Bone marrow (tissue), 2 donors: ENCODE measurements around the gene RBM42.
"Not testable (repeated sequence)": the region's sequence is repeated elsewhere in the genome, so short reads cannot be mapped to it uniquely, and the experiment has no call there.

Experiments used
- DNase-seq, 2 donors: peaks; one replicate each; lab custom pipeline; 2025; lab: John Stamatoyannopoulos, UW

Gene RBM42

DNA sequence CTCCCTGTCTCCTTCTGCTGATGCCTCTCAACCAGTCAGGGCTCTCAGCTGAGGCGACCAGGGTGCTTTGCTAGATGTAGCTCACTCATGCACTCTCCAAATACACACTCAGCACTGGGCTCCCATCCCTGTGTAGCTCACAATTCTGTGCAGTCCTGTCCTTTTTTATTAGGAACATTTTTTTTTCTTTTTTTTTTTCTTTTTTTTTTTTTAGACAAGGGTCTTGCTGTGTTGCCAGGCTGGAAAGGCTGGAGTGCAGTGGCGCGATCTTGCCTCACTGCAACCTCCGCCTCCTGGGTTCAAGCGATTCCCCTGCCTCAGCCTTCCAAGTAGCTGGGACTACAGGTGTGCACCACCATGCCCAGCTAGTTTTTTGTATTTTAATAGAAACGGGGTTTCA is 26.0 kb downstream of the RBM42 start:
- not testable (repeated sequence) for DNase-seq

DNA sequence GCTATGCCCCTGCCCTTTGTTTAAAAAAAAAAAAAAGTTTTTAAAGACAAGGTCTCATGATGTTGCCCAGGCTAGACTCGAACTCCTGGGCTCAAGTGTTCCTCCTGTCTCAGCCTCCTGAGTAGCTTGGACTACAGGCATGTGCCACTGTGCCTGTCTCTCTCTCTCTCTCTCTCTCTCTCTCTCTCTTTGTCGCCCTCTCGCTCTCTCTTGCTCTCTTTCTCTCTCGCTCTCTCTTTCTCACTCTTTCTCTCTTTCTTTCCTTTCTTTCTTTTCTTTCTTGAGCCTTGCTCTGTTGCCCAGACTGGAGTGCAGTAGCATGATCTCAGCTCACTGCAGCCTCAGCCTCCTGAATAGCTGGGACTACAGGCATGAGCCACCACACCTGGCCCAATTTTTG is 26.8 kb downstream of the RBM42 start:
- DNase-seq, result no peak

DNA sequence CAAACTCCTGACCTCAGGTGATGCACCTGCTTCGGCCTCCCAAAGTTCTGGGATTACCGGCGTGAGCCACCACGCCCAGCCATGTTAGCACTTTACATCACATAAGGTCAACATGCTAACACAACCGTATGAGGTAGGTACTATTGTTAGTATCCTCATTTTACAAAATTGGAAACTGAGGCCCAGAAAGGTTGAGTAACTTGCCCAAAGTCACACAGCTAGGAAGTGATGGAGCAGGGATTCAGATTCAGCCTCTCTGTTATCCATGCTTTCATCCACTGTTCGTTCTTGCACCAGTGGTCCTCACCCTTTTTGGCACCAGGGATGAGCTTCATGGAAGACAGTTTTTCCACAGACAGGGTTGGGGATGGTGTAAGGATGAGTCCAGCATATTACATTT is 27.9 kb downstream of the RBM42 start:
- no peak for DNase-seq

DNA sequence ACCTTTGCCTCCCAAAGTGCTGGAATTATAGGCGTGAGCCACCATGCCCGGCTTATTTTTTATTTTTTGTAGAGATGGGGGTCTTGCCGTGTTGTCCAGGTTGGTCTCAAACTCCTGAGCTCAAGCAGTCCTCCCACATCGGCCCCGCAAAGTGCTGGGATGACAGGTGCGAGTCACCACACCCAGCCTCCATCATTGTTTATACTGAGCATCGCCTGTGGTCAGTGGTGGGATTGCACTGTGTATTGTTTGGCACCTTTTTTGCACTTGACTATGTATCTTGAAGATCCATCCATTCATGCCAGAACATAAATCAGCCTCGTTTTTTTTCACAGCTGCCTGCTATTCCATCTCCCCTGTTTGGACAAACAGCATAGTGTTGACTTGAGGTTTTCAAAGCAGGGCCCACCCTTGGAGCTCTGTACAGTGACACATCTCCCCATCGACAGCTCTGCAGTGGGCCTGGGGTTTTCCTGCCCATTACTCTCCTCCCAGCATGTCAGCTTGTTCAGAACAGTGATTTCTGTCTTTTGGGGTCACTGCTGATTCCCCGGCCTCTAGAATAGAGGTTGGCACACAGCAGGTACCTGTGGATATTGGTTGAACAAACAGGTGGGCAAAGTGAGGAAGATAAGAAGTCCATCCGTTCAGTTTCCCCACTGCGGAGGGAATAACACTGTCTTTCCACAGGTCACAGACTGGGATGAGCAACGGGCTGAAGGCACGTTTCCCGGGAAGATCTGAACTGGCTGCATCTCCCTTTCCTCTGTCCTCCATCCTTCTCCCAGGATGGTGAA is 29.3 kb downstream of the RBM42 start:
- no peak for DNase-seq

DNA sequence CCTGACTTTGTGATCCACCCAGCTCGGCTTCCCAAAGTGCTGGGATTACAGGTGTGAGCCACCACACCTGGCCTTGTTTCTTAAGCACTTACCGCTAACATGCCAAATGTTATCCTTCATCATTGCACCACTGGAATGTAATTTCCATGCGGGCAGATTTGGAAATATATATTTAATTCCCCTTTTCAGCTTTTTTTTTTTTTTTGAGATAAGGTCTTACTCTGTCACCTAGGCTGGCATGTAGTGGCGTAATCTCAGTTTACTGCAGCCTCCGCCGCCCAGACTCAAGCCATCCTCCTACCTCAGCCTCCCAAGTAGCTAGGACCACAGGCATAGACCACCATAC is 33.1 kb downstream of the RBM42 start:
- DNase-seq, result no peak

DNA sequence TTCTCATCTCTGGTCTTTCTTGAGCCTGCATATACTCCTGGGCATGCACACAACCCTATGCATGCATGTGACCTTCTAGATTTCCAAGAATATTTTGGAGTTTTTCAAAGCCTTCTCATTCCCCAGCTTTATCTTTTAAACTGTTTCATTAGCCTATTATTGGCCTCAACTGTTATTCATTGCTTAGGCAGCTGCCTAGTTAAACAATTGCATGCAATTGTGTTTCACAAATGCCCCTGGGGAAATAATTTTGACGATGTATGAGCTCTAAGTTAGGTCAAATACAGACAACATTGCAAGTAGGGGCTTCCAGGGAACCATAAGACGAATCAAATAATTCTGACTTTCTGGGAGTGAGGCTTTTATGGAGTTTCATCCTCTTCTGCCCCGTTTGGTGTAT is 35.1 kb downstream of the RBM42 start:
- no peak for DNase-seq

DNA sequence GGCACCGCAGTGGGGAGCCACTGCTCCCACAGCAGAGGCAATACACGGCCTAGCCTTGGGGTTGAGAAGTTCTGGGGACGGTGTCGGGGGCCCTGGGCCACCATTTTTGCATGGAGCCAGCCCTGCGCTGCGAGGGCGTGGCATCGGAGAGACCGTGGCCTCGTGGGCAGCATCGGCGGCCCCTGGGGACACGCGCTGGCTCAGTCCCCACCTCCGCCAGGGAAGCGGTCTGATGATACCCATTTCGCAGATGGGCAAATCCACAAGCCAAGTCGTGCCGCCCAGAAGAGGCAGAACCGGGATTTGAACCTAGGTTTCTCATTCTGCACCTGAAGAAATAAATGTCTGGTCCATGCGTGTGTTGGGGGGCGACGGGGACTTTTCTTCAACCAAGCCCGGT is 36.3 kb downstream of the RBM42 start:
- no peak for DNase-seq

DNA sequence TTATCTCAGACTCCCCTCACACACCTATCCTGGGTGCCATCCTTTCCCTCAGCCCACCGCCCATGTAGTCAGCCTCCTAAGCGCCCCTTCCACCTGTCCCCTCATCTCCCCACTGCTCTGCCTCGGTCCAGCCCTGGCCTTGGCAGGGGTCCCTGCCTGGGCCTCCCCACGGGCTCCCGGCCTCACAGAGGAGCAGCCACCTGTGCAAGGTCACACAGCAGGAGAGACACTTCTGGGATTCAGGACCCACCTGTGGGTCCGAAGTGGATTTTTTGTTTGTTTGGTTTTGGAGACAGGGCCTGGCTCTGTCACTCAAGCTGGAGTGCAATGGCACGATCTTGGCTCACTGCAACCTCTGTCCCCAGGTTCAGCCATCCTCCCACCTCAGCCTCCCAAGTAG is 36.8 kb downstream of the RBM42 start:
- no peak for DNase-seq

DNA sequence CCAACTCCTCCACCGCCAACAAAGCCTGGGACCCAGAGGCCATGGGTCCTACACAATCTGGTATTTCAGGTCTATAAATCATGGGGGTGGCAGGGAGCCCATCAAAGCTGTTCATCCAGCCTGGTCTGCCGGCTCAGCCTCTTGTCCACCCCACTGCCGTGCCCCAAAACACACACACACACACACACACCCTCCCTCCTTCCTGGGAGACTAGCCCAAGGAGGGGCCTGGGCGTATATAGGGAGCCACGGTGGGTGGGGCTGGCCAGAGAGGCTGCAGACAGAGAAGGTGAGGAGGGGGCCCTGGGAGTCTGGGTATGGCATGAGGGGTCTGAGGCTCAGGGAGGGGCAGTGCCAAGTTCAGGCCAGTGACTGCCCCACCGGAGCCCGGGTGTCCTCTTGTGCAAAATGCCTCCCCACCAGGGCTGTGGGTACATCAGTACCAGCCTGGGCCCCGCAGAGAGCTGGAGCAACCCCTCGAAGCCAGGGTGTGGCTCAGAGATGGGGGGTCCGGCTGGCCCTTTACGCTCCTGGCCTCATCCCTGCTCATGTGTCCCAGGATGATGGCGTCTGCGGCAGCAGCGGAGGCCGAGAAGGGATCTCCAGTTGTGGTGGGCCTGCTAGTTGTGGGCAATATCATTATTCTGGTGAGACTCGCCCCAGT is 37.5 kb downstream of the RBM42 start, which contains the start of gene UPK1A:
Gene UPK1A, plus strand, starts transcription at position 267 of the 663 bp plus-strand sequence. Its CDS starts 296 bp downstream, at position 563.
- no peak for DNase-seq

DNA sequence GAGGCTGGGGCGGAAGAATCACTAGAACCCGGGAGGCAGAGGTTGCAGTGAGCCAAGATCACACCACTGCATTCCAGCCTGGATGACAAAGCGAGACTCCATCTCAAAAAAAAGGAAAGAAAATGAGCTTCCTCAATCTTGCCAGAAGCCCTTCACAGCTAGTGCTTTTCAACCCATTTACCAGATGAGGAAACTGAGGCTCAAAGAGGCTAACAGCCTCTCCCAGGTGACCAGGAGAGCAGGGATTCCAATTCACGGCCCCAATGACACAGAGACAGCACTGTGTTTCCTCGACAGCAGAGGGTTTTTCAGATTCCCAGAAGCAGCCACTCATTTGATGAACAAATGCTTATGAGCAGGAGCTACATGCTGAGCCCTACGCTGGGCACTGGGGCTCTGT is 40.7 kb downstream of the RBM42 start:
- no peak for DNase-seq

DNA sequence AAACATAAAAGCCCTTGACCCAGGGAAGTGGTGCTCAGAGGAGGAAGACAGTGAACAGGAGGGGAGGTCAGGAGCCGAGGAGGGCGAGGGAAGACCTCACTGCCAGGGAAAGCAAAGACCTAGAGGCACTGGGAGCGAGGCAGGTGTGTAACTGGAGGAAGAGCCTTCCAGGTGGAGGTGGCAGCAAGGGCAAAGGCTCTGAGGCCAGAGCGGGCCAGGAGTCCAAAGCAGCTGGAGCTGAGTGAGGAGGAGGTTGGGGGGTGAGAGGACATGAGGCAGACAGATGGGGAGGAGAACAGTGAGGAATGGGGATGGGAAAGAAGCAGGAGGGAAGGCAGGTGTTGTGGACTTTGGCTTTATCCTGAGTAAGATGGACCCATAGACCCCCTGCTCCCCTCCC is 41.1 kb downstream of the RBM42 start:
- DNase-seq, result no peak

DNA sequence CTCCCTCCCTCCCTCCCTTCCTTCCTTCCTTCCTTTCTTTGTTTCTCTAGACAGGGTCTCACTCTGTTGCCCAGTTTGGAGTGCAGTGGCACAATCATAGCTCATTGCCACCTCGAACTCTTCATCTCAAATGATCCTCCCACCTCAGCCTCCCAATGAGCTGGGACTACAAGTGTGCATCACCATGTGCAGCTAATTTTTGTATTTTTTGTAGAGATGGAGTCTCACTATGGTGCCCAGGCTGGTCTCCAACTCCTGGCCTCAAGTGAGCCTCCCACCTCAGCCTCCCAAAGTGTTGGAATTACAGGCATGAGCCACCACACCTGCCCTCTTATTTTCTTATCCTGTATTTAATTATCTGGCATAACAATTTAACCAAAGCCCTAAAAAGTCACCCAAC is 41.9 kb downstream of the RBM42 start:
- no peak for DNase-seq

DNA sequence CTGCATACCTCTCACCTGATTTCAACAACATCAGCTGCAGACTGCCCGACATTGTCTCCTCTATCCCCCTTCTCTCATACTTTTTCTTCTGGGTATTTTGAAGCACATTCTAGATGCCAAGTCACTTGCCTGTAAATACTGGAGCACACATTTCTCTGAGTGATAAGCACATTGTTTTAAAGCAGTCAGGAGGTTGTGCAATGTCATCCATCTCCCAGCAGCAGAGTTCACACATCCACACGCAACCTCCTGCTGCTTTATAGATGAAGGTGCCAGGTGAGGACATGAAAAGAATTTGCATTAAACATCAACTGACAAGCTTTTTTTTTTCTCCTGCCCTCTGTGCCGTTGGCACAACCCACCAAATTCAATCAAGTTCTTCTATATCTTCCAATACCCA is 43.0 kb downstream of the RBM42 start:
- no peak for DNase-seq

DNA sequence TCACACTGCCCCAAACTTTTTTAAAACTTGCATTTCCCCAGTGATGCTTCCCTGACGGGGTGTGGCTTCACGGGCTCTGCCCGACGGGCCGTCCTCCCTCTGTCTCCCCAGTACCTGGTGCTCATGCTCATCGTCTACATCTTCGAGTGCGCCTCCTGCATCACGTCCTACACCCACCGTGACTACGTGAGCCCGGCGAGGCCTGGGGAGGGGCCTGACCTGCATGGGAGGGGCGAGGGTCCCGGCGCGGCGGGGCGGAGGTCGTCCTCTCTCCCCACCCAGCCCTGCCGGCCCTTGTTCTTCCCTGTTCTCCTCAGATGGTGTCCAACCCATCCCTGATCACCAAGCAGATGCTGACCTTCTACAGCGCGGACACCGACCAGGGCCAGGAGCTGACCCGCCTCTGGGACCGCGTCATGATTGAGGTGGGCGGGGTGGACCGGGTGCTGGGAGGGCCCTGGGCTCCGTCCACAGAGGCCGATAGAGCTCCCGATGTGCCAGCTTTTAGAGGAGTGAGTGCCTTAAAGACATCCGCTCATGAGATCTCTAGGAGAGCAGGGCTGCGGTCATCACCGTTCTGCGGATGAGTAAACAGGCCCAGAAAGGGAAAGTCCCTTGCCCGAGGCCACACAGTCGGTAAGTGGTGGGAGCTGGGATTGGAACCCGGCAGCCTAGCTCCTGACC is 44.4 kb downstream of the RBM42 start:
- DNase-seq, result no peak

DNA sequence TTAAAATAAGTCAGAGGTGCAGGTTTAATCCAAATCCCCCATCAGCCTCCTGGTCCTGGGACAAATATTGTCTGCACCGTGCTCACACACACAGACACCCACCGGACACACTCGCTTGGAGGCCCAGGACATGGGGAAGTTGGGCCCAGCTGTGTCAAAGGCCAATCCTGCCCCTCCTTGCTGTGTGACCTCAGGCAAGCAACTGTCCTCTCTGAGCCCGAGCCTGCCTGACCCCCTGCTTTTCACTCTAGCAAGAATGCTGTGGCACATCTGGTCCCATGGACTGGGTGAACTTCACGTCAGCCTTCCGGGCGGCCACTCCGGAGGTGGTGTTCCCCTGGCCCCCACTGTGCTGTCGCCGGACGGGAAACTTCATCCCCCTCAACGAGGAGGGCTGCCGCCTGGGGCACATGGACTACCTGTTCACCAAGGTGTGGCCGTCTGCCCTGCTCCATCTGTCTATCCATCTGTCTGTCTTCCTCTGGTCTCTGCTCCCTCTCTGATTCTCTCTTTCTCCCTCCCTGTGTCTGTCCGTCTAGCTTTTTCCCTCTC is 46.8 kb downstream of the RBM42 start:
- no peak for DNase-seq
